ENCODE data around the gene ZNF598.

DNA sequence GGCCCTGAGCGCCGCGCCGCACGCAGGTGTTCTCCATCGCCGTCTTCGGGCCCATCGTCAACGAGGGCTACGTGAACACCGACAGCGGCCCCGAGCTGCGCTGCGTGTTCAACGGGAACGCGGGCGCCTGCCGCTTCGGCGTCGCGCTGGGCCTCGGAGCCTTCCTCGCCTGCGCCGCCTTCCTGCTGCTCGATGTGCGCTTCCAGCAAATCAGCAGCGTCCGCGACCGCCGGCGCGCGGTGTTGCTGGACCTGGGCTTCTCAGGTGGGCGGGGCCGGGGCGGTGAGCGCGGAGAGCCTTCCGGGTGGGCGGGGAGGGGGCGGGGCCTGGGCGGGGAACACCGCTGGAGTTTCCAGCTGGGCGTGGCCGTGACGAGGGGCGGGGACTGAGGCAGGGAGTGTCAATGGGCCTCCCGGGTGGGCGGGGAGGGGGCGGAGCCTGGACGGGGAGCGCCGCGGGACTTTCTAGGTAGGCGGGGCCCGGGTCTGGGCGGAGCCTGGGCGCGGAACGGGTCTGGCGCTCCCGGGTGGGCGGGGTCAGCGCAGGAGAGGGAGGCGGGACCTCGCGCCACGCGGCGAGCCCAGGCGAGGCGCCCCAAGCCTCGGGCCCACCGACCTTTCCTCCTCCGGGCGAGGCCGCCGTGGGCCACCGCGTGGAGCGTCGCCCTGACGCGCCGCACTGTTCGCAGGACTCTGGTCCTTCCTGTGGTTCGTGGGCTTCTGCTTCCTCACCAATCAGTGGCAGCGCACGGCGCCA, 17.5 kb downstream of the ZNF598 start:
- TF ChIP-seq, protein P1, sequence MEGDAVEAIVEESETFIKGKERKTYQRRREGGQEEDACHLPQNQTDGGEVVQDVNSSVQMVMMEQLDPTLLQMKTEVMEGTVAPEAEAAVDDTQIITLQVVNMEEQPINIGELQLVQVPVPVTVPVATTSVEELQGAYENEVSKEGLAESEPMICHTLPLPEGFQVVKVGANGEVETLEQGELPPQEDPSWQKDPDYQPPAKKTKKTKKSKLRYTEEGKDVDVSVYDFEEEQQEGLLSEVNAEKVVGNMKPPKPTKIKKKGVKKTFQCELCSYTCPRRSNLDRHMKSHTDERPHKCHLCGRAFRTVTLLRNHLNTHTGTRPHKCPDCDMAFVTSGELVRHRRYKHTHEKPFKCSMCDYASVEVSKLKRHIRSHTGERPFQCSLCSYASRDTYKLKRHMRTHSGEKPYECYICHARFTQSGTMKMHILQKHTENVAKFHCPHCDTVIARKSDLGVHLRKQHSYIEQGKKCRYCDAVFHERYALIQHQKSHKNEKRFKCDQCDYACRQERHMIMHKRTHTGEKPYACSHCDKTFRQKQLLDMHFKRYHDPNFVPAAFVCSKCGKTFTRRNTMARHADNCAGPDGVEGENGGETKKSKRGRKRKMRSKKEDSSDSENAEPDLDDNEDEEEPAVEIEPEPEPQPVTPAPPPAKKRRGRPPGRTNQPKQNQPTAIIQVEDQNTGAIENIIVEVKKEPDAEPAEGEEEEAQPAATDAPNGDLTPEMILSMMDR (IDR thresholded peaks at IDR 0.05): no peak
- TF ChIP-seq EP300 (IDR thresholded peaks at IDR 0.05) (no peak), POLR2A (IDR thresholded peaks at IDR 0.05) (peak in 1 of 4 donors; percentile 58), POLR2AphosphoS5 (IDR thresholded peaks at IDR 0.05) (peak in 1 of 2 donors; percentile 51)

Data from upper lobe of left lung (tissue), 4 donors.